ENCODE results near the gene DCHS1. TPM values are rescaled to one million over a fixed set of nuclear protein-coding genes. Genes with fewer than 3 reads are reported as not detected.

DCHS1 gene
- total and polyA plus RNA-seq, 2 of the 13 experiments (the other 11 are each of a cell fraction or from before 2014, with no cell fraction given): under 0.01 to 0.03 TPM

- ChIA-PET CTCF (ENCODE audit: low intra/inter-chr PET ratio, low total read pairs) (no interaction called here), POLR2A (no interaction called here)
- FAIRE-seq: no peak
- in situ Hi-C loops (cut with HindIII; ENCODE audit: extremely low pct_ligation_motif_present, low pct_unique_long_range_greater_than_20kb): no loop called here
- no peak overlapping the region for H2AFZ ChIP-seq (ENCODE audit: low read length)
- no peak overlapping the region for H3K27ac ChIP-seq (ENCODE audit: extremely low read length, insufficient read depth, low read length)
- H3K9me3 ChIP-seq (ENCODE audit: low read length): no peaks in the 10 kb centered on the region
- H3K36me3 ChIP-seq (replicated peaks in 1 of 2; ENCODE audit: control insufficient read depth in 1 of 2, insufficient read depth in 2 of 2, low read length in 2 of 2): no peaks in the 10 kb centered on the region
- WGBS (ENCODE audit: low lambda C conversion rate): 40% methylated on average over 11 of the region's 19 CpGs
- intact Hi-C loops (cut with micrococcal nuclease; ENCODE audit: unreplicated experiment): no loop called here
- H3K4me3 ChIP-seq (replicated peaks in 1 of 3; ENCODE audit: insufficient read depth in 1 of 3, low read depth in 2 of 3, low read length in 3 of 3): no peak overlapping the region
- no peak overlapping the region for H3K9ac ChIP-seq (ENCODE audit: insufficient read depth, low read depth, low read length)
- no peaks in the 10 kb centered on the region for H4K20me1 ChIP-seq (ENCODE audit: insufficient read depth, low read length)
- DNase-seq (ENCODE audit: low spot score): no peak
- H3K4me2 ChIP-seq (ENCODE audit: low read depth, low read length): no peak overlapping the region
- H3K79me2 ChIP-seq (ENCODE audit: insufficient read depth, low read length): no peaks in the 10 kb centered on the region
- BruUV-seq (replicated peaks): no TSS peak
- H3K27me3 ChIP-seq (ENCODE audit: control insufficient read depth in 1 of 2, insufficient read depth in 2 of 2, low read length in 2 of 2): peaks cover 14 to 76% of the 10 kb centered on the region in 2 experiments; a peak in 4 of 5 replicates
- no peak for ATAC-seq
- peaks cover 21% of the 10 kb centered on the region for H3K4me1 ChIP-seq (ENCODE audit: insufficient read depth, low read length)
- no peak for TF ChIP-seq ZNF781 (CRISPR knock-in tag; IDR thresholded peaks at IDR 0.05; ENCODE audit: borderline replicate concordance, not compliant biosample characterization)
- no peak for TF ChIP-seq FOXK2 (IDR thresholded peaks at IDR 0.05)
- TF ChIP-seq ZNF790 (CRISPR knock-in tag; IDR thresholded peaks at IDR 0.05; ENCODE audit: borderline replicate concordance): no peak
- no peak for TF ChIP-seq ZFAT (CRISPR knock-in tag; conservative IDR thresholded peaks at IDR 0.05)
- no peak for TF ChIP-seq AFF4 (CRISPR knock-in tag; IDR thresholded peaks at IDR 0.05)
- no peak for TF ChIP-seq GZF1 (CRISPR knock-in tag; IDR thresholded peaks at IDR 0.05)
- no peak for TF ChIP-seq PBX3 (CRISPR knock-in tag; IDR thresholded peaks at IDR 0.05; ENCODE audit: borderline replicate concordance)
- TF ChIP-seq ZNF777 (CRISPR knock-in tag; IDR thresholded peaks at IDR 0.05): no peak
- TF ChIP-seq MAFG (CRISPR knock-in tag; IDR thresholded peaks at IDR 0.05): no peak
- TF ChIP-seq ZNF280D (CRISPR knock-in tag; IDR thresholded peaks at IDR 0.05): no peak
- TF ChIP-seq MEF2D (CRISPR knock-in tag; IDR thresholded peaks at IDR 0.05): no peak
- no peak for TF ChIP-seq CC2D1A (CRISPR knock-in tag; IDR thresholded peaks at IDR 0.05)
- TF ChIP-seq NR3C1 (CRISPR knock-in tag; IDR thresholded peaks at IDR 0.05): no peak
- TF ChIP-seq CBX2 (IDR thresholded peaks at IDR 0.05; ENCODE audit: low read depth, low read length): no peak
- TF ChIP-seq CBX2 (CRISPR knock-in tag; IDR thresholded peaks at IDR 0.05; ENCODE audit: low read depth): no peak
- TF ChIP-seq ZNF292 (CRISPR knock-in tag; IDR thresholded peaks at IDR 0.05; ENCODE audit: borderline replicate concordance, low read depth): no peak
- no peak for TF ChIP-seq MZF1 (CRISPR knock-in tag; IDR thresholded peaks at IDR 0.05; ENCODE audit: borderline replicate concordance)
Measured at GRCh38 chr11:6626971-6627761, 28.4 kb downstream of the DCHS1 start.
